Stimulated activated naive CD8-positive, alpha-beta T cell treated with anti-CD3 and anti-CD28 coated beads, Interleukin-15, Interleukin-2, amounts not matched to agents 100 U/mL and 50 U/mL, for 24 hours (primary cell): ENCODE measurements around the gene DDA1.
"Not testable (repeated sequence)": the region's sequence is repeated elsewhere in the genome, so short reads cannot be mapped to it uniquely, and the experiment has no call there.

Experiments used
- ATAC-seq: fragments of 150-1000 bp; cut with Tn5 transposase; one replicate; pipeline ENCODE4 v1.10.0; 2021
- DNase-seq: peaks from one replicate; pipeline ENCODE4 v3.0.0; 2021

Gene DDA1

GRCh38 chr19:17289489-17289888 lies 19.9 kb upstream of the DDA1 start:
- ATAC-seq = no peak

DNA sequence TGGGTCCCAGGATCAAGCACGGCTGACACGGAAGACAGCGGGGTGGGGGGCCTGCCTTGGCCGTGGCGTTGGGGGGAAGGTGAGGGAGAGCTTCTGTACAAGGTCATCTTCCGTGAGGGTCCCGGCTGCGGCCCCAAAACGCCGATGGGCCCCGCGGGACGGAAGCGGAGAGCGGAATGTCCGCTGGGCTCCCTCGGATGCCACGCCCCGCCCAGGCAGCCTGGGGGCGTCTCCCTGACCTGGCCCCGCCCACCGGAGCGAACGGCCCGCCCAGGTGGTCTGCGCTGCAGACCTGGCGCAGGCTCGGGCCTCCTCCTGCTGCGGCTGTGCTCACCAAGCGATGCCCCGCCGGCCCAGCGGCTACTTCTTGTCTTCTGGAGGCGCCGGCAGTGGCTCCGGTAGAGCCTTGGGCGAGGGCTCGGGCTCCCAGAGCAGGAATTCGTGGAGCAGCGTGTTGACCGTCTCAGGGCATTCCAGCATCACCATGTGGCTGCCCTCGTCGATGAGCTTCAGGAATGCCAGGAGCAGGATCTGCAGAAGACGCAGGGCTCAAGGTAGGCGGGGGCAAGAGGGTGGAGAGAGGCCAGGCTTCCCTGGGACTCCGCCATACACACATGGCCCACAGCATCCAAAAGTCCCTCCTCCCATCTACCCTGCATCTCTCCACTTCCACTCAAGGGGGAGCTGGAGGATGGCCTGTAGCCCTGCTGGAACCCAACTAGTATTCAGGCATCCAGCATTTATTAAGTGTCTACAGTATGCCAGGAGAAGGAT lies 16.9 kb upstream of the DDA1 start:
- DNase-seq = peak; percentile 90
- peak; percentile 93 for ATAC-seq

More at GRCh38 chr19:17289489-17289888, 19.9 kb upstream of the DDA1 start:
- peak; percentile 73 for DNase-seq

DNA sequence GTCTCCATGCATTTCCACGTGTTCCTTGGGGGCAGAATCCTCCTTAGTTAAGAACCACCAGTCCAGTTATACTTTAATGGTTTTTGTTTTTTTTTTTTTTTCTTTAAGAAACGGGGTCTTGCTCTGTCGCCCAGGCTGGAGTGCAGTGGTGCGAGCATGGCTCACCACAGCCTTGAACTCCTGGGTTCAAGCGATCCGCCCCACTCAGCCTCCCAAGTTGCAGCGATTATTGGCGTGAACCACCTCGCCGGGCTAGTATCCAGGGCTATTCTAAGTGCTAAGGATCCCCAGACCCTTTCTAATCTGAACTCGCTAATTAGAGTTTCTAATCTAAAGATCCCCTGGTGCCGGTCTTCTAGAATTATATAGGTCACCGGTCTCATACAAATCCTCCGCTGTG lies 15.8 kb upstream of the DDA1 start:
- ATAC-seq (no peak), DNase-seq (no peak)

- peak; percentile 80 for DNase-seq
- peak; percentile 8 for ATAC-seq
Observed at GRCh38 chr19:17294051-17294891, 15.1 kb upstream of the DDA1 start.

DNA sequence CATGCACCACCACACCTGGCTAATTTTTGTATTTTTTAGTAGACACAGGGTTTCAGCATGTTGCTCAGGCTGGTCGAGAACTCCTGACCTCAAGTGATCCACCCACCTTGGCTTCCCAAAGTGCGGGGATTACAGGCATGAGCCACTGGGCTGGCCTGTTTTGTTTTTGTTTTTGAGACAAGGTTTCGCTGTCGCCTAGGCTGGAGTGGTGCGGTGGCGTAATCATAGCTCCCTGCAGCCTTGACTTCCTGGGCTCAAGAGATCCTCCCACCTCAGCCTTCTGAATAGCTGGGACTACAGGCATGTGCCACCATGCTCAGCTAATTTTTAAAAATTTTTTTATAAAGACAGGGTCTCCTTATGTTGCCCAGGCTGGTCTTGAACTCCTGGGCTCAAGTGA lies 13.8 kb upstream of the DDA1 start:
- DNase-seq, ATAC-seq: not testable (repeated sequence)

DNA sequence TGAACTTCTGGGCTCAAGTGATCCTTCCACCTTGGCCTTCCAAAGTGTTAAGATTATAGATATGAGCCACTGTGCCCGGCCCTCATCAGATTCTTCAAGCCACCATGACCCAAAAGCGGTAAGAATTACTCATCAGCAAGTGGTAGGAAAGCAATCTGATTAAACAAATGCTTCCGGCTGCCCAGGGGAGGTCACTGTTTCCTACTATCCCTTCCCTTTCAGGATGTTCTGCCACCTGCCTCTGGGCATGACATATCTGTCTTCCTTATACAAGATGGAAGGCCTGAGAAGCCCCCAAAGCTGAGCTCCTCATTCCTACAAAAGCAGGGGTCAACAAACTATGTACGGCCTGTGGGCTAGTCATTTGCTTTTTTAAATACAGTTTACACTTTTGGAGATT lies 13.1 kb upstream of the DDA1 start:
- no peak for ATAC-seq
- no peak for DNase-seq

- DNase-seq (no peak), ATAC-seq (no peak)
Observed at GRCh38 chr19:17296976-17297375, 12.4 kb upstream of the DDA1 start.

DNA sequence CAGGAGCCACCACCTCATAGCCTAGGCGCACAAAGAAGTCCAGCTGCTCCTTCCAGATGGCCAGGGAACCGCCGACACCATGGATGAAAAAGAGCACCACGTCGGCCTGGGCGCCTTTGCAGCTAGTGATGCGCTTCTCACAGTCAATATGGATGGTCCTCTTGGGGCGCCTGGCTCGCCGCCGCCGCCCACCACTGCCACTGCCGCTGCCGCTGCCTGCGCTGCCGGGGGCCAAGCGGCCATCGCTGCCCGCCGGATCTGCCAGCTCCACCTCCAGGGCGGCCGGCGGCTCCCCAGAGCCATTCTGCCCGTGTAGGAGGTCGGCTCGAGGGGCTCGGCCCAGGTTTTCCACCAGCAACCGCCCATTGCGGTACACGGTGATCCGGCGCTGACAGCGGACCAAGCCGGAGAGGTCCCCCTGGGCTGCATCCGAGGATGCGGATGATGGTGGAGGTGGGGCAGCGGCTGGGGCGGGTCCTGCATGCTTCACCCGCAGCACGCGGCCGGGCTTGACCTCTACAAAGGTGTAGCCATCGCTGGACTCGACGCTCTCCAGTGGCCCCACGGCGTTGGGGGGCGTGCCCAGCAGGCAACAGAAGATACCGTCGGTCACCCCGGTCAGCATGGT lies 8.3 kb upstream of the DDA1 start:
- DNase-seq (no peak), ATAC-seq (no peak)

GRCh38 chr19:17302391-17303166 lies 6.8 kb upstream of the DDA1 start:
- no peak for DNase-seq
- ATAC-seq = no peak

DNA sequence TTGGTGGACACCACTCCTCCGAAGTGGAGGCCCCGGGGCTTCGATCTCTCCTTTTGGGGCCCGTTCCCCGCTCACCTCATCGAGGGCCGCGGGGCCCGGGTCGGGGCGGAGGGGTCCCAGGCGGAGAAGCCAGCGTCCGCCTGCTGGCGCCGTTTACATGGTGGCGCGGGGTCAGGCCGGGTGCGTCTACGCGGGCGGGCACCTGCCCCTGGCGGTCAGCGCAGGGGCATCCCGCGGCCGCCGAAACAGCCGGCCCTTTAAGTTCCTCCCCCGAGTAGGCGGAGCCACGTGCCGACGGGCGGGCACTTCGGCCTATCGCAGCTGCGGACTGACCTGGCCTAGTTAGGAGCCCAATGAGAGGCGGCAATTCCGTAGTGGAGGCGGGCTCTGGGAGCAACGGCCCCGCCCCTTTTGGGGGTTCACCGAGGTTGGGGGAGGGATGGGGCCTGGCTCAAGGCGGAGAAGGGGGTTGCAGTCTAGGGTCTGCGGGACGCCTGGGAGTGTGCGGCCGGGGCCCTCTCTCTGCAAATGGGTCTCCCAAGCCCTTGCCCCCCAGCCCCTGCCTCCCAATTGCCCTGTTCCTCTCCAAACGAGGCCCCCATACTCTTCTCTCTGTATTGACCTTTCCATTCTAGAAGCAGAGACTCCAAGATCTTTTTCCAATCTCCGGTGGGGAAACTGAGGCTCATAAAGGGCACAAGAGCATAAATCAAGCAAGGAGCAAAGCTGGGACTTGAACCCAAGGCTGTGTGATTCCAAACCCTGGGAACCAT lies 6.0 kb upstream of the DDA1 start, which contains the start of gene ABHD8:
Gene ABHD8, minus strand, starts transcription at position 259 of the 773 bp plus-strand sequence. CDS start 1,809 bp downstream, outside the sequence.
- peak; percentile 74 for ATAC-seq

GRCh38 chr19:17303940-17304267 lies 5.5 kb upstream of the DDA1 start:
- DNase-seq = no peak

More for the DNA sequence above, 6.0 kb upstream of the DDA1 start, which contains the start of gene ABHD8:
- peak; percentile 97 for DNase-seq

DNA sequence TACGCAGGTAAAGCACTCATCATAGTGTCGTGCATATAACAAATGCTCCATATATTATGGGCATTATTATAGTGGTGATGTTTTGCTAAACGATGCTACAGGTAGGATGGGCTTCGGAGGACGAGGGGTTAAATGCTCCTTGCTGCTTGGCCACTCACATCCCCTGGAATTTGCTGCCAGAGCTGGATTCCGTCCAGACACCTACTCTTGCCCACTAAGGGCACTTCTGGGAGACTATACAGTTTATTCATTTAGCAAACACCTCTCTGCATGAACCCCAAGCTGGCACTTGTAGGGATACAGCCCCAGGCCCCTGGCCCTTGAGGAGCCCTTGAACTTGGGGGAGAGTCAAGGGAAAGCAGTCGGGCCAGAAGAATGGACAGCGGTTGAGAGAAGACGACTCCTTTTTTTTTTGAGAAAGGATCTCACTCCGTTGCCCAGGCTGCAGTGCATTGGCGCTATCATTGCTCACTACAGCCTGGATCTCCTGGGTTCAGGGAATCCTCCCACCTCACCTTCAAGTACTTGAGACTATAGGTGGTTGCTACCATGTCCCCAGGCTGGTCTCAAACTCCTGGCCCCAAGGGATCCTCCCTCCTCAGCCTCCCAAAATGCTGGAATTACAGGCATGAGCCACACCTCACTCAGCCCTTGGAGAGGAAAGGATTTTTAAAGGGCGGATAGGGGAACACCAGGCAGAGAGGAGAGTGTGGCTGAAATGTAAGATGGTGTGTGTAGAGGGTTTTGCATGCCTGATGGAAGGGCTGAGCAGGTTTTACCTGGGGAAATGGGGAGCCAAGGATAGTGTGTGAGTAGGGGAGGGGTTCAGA lies 4.8 kb upstream of the DDA1 start:
- ATAC-seq (no peak), DNase-seq (no peak)

More at GRCh38 chr19:17303940-17304267, 5.5 kb upstream of the DDA1 start:
- ATAC-seq = no peak

- DNase-seq = no peak
- ATAC-seq = no peak
Observed at GRCh38 chr19:17305216-17305516, 4.2 kb upstream of the DDA1 start.

GRCh38 chr19:17305517-17306284 lies 3.7 kb upstream of the DDA1 start, which contains the start of gene MRPL34:
MRPL34 (plus strand) TSS chr19:17305872; CDS start chr19:17305893, 21 bp downstream.
- ATAC-seq (peak; percentile 69), DNase-seq (peak; percentile 95)

- ATAC-seq (no peak), DNase-seq (no peak)
Observed at GRCh38 chr19:17306285-17306714, 3.1 kb upstream of the DDA1 start.

DNA sequence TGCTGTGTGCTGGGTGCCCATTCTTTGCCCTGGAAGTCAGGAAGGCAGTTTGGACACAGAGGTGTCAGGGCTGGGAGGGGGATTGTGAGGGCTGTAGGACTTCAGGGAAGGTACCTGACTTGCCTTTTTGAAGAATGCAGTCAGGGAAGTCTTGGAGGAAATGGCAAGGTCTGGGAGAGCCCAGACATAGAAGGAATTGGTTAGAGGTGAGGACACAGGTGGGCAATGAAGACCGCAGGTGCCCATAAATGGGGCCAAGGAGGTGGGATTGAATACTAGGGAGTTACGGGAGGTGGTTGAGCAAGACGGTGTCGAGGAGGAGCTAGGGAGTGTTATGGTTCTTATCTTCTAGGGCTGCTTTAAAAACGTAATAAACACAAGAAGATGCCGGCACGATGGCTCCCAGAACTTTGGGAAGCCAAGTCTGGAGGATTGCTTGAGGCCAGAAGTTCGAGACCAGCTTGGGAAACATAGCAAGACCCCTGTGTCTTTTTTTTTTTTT lies 1.4 kb upstream of the DDA1 start:
- DNase-seq = no peak
- ATAC-seq = no peak

GRCh38 chr19:17309965-17310461 lies 650 bp downstream of the DDA1 start:
- ATAC-seq (no peak), DNase-seq (peak; percentile 30)

DNA sequence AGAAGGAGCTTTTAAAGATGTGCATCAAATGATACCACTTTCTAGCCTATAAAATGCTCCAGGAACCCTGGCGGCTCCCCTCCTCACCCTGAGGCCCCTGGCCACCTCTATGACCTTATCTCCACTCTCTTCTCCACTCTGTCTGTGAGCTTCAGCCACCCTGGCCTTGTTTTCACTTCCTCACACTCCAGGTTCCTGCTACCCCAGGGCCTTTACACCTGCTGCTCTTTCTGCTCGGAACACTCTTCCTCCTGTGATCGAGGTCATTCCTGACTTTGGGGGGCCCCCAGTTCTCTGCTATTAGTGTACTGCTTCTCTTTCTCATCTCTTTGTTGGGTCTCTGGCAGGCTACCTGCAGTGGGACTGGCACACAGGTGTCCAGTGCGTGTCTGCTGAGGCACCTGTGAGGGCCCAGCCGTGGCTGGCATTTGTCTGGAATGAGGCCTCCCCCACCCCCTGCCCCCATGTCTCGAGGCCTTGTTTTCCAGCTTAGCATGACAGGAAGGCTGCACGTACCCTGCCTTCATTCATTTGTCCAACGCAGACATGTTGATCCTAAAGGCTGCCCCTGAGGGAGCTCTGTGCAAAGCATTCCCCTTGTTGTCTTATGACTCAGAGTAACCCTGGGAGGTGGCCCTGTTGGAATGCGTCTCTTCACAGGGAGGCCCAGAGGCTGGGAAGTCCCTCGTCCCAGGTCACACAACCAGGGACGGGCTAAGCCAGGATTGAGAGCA lies 2.3 kb downstream of the DDA1 start:
- no peak for ATAC-seq
- no peak for DNase-seq
